Right lobe of liver (tissue), 6 donors: ENCODE measurements around the gene SLAIN2. TPM values are rescaled to one million over a fixed set of nuclear protein-coding genes. Genes with fewer than 3 reads are reported as not detected.

ENCODE experiments used
- ATAC-seq, 4 donors: fragments of 200-7000 bp; cut with Tn5 transposase; one replicate each; pipeline ENCODE4 v1.9.1; 2020; ENCODE audit warnings: mild to moderate bottlenecking in 4 of 4, moderate library complexity in 4 of 4
- DNase-seq, 3 donors: peaks; one replicate each; pipeline ENCODE4 v3.0.0-alpha.2; 2020
- H3K27ac ChIP-seq, 3 donors: fragments of 200-600 bp; one replicate each; pipeline ENCODE4 v1.8.0; 2022
- H3K27me3 ChIP-seq, 2 donors: fragments of 200-600 bp; one replicate each; pipeline ENCODE4 v1.8.0; 2022
- H3K36me3 ChIP-seq, 4 donors: fragments of 200-600 bp; sonication (generic) in 1 of 4; one replicate each; pipeline versions ENCODE4 v1.5.1 to v1.8.0; 2017 to 2022; ENCODE audit warnings: control low read depth in 1 of 4
- H3K4me1 ChIP-seq, 4 donors: fragments of 200-600 bp; sonication (generic) in 1 of 4; one replicate each; pipeline versions ENCODE4 v1.5.1 to v1.8.0; 2017 to 2022; ENCODE audit warnings: control low read depth in 1 of 4
- H3K4me3 ChIP-seq, 3 donors: fragments of 200-600 bp; one replicate each; pipeline ENCODE4 v1.8.0; 2022
- H3K9me3 ChIP-seq, 4 donors: fragments of 200-600 bp; sonication (generic) in 1 of 4; one replicate each; pipeline versions ENCODE4 v1.5.1 to v1.8.0; 2017 to 2022; ENCODE audit warnings: control low read depth in 1 of 4
- CTCF ChIP-seq, 4 donors: fragments of 200-600 bp in 3 of 4; fragments of 450-650 bp in 1 of 4; IDR thresholded peaks; one replicate each; pipeline versions ENCODE4 v1.5.1 to v1.8.0; 2016 to 2022; ENCODE audit warnings: antibody characterized with exemption in 4 of 4, mild to moderate bottlenecking in 2 of 4
- POLR2A ChIP-seq: fragments of 450-650 bp; IDR thresholded peaks from one replicate; pipeline ENCODE4 v1.6.1; 2017; ENCODE audit warnings: antibody characterized with exemption, mild to moderate bottlenecking
- WGBS: methylation state at CpG from one replicate; pipeline ENCODE4 v1.1.6; 2018; ENCODE audit warnings: low coverage, low lambda C conversion rate; ENCODE audit not compliant: insufficient coverage; ENCODE audit errors: missing lambda C conversion rate; 5-methylcytosine and 5-hydroxymethylcytosine counted together
- intact Hi-C, 2 donors: fragments of 100-400 bp; cut with DNase I; formaldehyde crosslinking; loops; one replicate each; pipeline versions ENCODE4 v1.11.2 to v1.14.1; 2022
- total RNA-seq, 6 experiments: library from RNA; depleted of rRNA in 2 of 6; stranded (reverse); fragments of >200 nt in 2 of 6; fragmentation: NEBNext Ultra II Directional in 3 of 6; extraction: Animal tissue kit (Norgen Biotek cat#: 25700) in 3 of 6; gene quantifications; one replicate each; pipeline versions ENCODE4 v1.1.0 to v1.2.4, GENCODE V29; 2016 to 2023
- donor health status: DM: no; HTN: yes; CAD: no.
- donor health status: DM: no; HTN: no; CAD: no.
- donor health status: DM: no; HTN: no; CAD: no.
- donor health status: DM: no; HTN: yes; CAD: no.
- donor health status: DM: no; HTN: yes; CAD: no.

The SLAIN2 gene
- total RNA-seq, 6 experiments from 2014 or later, result 36.4 to 80.6 (median 45.1) TPM

GRCh38 chr4:48475770-48476169 lies 134.4 kb downstream of the SLAIN2 start:
- no peak overlapping the region for H3K4me3 ChIP-seq
- ATAC-seq, result no peak
- no peak for DNase-seq
- intact Hi-C loops, result no loop called here
- TF ChIP-seq POLR2A (no peak), CTCF (IDR thresholded peaks at IDR 0.05) (no peak)
- no peaks in the 10 kb centered on the region for H3K9me3 ChIP-seq
- H3K27ac ChIP-seq, result no peak overlapping the region
- 79% methylated on average over 3 of the region's 6 CpGs for WGBS
- no peaks in the 10 kb centered on the region for H3K36me3 ChIP-seq
- no peaks in the 10 kb centered on the region for H3K4me1 ChIP-seq
- no peaks in the 10 kb centered on the region for H3K27me3 ChIP-seq

Other genes with a start within 250 kb of the SLAIN2 start
- 1 to 10 TPM in 5 of 6 experiments, under 1 TPM in 1; 0.62 to 2.5 (median 1.5) TPM for gene TXK, start 207.3 kb upstream of the SLAIN2 start, total RNA-seq
- 1 to 10 TPM; 1.5 to 4.2 (median 3.0) TPM for gene TEC, start 71.7 kb upstream of the SLAIN2 start, total RNA-seq
- under 1 TPM in 1 of 6 experiments, not detected in 5; 0.22 TPM for gene SLC10A4, start 141.8 kb downstream of the SLAIN2 start, total RNA-seq
- not detected for gene ZAR1, start 148.7 kb downstream of the SLAIN2 start, total RNA-seq